Endothelial cell of umbilical vein (primary cell): ENCODE data around the gene RBAK.
"Not testable (repeated sequence)": the region's sequence is repeated elsewhere in the genome, so short reads cannot be mapped to it uniquely, and the experiment has no call there.

ENCODE experiments used
- EZH2 ChIP-seq: IDR thresholded peaks from 2 replicates; pipeline ENCODE4 v1.6.1; 2012; ENCODE audit warnings: borderline replicate concordance, low read depth, mild to moderate bottlenecking, moderate library complexity, low read length, inconsistent platforms; ENCODE audit not compliant: severe bottlenecking
- POLR2A ChIP-seq: IDR thresholded peaks from 2 replicates; pipeline ENCODE4 v1.6.1; 2012; ENCODE audit warnings: low read depth, mild to moderate bottlenecking, control low read depth, low read length
- POLR2AphosphoS5 ChIP-seq: IDR thresholded peaks from 2 replicates; pipeline ENCODE4 v1.6.1; 2012; ENCODE audit warnings: low read depth, mild to moderate bottlenecking, control low read depth, low read length, moderate library complexity; ENCODE audit not compliant: insufficient read depth
- TF ChIP-seq, protein P1 (sequence below), 2 donors: IDR thresholded peaks; 1 replicate in 1 of 2; 2 replicates in 1 of 2; pipeline ENCODE4 v1.5.1; 2011; ENCODE audit warnings: low read length in 2 of 2, mild to moderate bottlenecking in 2 of 2, moderate library complexity in 2 of 2, control low read depth in 1 of 2, inconsistent platforms in 1 of 2, low read depth in 1 of 2; ENCODE audit not compliant: insufficient read depth in 1 of 2; ENCODE audit errors: extremely low read depth in 1 of 2
- TF ChIP-seq, protein P2 (sequence below): IDR thresholded peaks from 2 replicates; pipeline ENCODE4 v1.6.1; 2011; ENCODE audit not compliant: insufficient read depth, insufficient read length

DNA sequence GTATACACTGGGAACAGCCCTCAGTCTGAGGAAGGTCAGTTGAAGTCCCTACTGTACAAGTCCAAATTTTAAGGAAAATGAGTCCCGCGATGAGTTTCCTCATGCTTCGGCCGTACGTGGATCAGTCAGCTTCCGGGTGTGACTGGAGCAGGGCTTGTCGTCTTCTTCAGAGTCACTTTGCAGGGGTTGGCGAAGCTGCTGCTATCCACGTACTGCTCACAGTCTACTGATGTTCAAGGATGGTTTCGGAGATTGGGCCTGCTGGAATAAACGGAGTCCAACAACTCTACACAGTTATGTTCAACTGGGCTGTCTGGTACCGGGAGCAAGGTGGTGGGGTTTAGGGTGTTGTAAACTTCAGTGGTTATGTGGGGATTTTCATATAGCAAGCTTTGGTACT lies 22.0 kb upstream of the RBAK start:
- not testable (repeated sequence) for TF ChIP-seq POLR2A, POLR2AphosphoS5, EZH2
- TF ChIP-seq, protein P1, sequence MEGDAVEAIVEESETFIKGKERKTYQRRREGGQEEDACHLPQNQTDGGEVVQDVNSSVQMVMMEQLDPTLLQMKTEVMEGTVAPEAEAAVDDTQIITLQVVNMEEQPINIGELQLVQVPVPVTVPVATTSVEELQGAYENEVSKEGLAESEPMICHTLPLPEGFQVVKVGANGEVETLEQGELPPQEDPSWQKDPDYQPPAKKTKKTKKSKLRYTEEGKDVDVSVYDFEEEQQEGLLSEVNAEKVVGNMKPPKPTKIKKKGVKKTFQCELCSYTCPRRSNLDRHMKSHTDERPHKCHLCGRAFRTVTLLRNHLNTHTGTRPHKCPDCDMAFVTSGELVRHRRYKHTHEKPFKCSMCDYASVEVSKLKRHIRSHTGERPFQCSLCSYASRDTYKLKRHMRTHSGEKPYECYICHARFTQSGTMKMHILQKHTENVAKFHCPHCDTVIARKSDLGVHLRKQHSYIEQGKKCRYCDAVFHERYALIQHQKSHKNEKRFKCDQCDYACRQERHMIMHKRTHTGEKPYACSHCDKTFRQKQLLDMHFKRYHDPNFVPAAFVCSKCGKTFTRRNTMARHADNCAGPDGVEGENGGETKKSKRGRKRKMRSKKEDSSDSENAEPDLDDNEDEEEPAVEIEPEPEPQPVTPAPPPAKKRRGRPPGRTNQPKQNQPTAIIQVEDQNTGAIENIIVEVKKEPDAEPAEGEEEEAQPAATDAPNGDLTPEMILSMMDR (IDR thresholded peaks at IDR 0.05; ENCODE audit: extremely low read depth in 1 of 2, insufficient read depth in 1 of 2, low read depth in 1 of 2, low read length in 2 of 2) = not testable (repeated sequence)
- TF ChIP-seq, protein P2, sequence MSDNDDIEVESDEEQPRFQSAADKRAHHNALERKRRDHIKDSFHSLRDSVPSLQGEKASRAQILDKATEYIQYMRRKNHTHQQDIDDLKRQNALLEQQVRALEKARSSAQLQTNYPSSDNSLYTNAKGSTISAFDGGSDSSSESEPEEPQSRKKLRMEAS = not testable (repeated sequence)
